Raji (cell line): ENCODE data around the gene P4HA1.

Experiments used
- POLR2A ChIP-seq: IDR thresholded peaks from 2 replicates; pipeline ENCODE4 v1.6.1; 2011; ENCODE audit warnings: low read depth, low read length, control low read depth; ENCODE audit not compliant: insufficient read depth

P4HA1 gene

GRCh38 chr10:73099141-73099540 is 2.5 kb upstream of the P4HA1 start:
- TF ChIP-seq POLR2A, result no peak

GRCh38 chr10:73097305-73097670 is 622 bp upstream of the P4HA1 start:
- TF ChIP-seq POLR2A, result no peak

GRCh38 chr10:73096041-73096448 is 621 bp downstream of the P4HA1 start:
- no peak for TF ChIP-seq POLR2A

DNA sequence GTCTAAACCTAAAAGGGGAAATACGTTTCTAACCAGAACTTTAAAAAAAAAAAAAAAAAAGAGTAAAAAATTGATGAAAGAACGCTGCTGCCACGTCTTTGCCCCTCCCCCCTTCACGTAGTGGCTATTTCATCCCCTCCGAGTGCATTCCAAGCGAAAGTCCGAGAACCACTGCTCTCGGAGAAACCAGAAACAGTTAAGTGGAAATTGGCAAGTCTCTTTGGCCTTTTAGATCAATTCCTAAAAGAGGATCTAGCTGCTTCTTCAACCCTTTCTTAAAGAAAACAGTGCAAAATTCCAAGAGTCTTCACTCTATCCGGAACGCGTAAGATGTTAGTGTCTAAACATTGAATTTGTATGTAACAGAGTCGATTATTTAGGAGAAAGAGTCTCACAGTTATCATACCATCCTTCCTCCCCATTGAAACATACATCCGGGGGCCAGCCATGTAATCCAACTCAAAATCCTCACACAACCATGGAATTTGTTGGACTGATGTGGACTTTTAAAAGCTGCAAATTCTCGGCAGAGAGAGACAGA is 1.1 kb downstream of the P4HA1 start:
- no peak for TF ChIP-seq POLR2A

GRCh38 chr10:73094986-73095480 is 1.6 kb downstream of the P4HA1 start:
- no peak for TF ChIP-seq POLR2A

DNA sequence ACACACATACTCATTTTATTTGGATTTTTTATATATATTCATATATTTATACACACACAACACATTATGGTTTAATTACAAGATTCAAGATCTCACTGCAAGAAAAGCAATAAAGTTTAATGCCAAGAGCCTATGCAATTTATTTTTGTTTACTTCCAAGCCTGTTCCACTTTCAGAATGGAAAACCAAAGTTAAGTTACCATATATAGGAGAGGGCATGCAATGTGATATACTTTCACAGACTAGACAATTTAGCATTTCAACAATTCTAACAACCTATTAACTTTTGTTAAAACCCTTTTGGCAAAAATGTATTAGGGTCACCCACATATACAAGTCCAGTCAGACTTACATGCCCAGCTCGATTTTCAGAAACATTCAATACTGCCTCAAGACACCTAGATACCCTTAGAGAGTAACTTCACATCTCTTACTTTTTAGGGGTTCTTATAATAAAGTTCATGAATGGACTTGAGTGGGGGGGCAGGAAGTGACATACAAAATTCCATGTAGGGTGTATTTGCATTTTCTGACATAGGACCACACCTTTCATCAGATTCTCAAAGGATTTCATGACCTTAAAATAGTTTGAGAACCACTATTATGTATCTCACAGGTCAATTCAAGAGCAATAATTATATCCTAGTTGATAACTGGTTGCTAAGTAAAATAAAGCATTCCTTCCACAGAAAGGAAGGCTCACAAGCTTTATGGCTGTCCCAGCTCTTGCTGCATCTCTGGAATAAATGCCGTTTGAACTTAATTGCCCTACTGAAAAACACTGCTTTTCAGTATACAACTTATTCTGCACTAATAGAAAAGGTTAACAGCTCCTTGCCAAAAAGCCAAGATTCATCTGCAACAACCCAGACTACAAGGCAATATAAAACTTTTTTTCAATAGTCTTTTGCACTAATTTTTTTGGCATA is 2.5 kb downstream of the P4HA1 start:
- no peak for TF ChIP-seq POLR2A

- TF ChIP-seq POLR2A, result no peak
Observed at GRCh38 chr10:73092830-73093229, 3.8 kb downstream of the P4HA1 start.

DNA sequence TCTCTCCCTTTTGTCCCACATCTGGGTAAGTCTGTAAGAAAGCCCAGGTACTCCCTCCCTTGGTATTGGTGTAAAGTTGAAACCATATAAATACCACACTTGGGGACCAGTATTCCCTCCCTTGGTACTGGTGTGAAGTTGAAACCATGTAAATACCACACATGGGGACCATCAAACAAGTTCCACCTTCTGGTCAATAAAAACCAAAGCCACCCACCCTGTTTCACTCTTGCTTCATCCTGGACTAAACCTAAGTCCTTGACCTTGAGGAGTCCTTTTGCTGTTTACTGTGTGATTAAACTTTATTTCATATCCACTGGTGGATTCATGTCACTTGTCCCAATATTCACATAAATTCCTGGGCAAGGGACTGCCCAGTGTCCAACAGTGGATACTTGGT is 8.4 kb downstream of the P4HA1 start:
- no peak for TF ChIP-seq POLR2A

GRCh38 chr10:73086816-73087215 is 9.8 kb downstream of the P4HA1 start:
- no peak for TF ChIP-seq POLR2A

GRCh38 chr10:73084209-73084608 is 12.5 kb downstream of the P4HA1 start:
- no peak for TF ChIP-seq POLR2A

GRCh38 chr10:73083221-73083620 is 13.4 kb downstream of the P4HA1 start:
- no peak for TF ChIP-seq POLR2A

DNA sequence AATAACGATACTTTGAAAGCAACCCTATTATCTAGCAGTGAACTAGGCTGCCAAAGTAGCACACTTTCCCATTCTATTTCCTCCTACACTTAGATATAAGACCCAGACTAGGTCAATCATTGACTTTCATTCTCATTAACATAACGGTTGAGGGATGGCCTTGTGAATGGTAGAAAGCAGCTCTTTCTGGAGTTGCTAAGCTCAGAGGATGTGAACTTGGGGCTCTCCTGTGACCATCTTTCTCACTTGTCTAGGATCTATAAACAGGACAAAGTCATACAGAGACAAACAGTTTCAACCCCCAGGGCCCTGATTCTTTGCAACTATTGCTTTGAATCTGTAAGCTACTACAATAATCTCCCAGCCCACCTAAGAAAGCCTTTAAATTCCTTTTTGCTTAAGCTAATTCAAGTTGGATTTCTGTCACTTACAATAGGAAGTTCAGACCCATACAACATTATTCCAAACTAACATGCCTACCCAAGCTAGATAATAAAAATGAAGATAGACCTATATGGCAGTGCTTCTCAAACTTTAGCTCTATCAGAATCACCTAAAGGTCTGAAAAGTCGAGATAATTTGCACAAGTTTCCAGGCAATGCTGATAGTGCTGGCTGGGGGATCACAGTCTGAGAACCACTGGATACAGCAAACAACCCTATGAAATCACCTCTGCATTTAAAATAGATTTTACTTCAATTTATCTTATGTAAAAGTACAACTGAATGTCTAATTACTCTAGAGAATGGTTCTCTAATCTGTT is 16.7 kb downstream of the P4HA1 start:
- TF ChIP-seq POLR2A, result no peak

DNA sequence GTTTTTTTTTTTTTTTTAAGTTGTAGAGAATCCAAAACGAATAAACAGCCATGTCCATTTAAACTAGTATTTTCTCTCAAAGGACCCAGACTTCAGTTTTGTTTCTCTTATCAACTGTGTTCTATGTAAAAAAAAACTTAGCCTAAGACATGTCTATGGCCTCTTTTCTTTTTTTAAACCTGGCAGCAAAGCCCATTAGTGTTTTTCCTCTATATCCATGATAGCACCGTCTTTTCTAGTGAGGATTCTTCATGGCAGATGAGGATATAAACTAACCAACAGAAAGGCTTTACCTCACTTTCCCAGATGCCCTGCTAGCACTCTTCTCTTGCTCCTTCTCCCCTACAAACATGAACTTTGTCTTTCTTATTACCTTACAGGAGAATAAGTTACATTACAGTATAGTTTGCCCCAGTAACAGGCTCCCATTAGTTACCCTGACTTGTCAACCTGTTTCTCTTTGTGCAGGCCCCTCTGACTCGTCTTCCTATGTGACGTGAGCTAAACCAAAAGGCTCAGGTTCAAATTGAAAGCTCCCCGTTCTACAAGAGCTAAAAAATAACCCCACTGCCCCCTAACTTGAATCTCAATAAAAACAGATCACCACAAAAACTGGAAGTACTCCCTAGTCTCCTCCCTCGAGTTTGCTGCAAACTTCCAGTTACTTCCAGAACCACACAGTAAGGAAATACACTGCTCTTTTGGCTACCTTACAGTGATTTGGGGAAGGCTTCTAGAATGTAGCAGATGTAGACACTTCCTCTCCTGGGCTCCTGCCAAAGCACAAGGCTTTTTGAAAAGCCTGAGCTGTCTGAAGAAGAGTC is 20.1 kb downstream of the P4HA1 start:
- TF ChIP-seq POLR2A, result no peak

DNA sequence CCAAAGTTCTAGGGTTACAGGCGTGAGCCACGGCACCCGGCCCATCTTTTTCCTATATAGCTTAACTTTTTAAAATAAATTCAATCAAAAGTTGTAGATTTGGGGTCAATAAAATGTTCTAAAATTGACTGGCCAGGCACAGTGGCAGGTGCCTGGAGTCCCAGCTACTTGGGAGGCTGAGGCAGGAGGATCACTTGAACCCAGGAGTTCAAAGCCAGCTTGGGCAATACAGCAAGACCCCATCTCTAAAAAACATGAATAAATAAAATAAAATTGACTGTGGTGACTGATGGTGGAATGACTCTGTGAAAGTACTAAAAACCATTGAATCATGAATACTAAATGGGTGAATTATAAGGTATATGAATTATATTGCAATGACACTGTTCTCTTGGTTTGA is 20.8 kb downstream of the P4HA1 start:
- TF ChIP-seq POLR2A, result no peak

GRCh38 chr10:73073627-73074026 is 23.0 kb downstream of the P4HA1 start:
- TF ChIP-seq POLR2A, result no peak

DNA sequence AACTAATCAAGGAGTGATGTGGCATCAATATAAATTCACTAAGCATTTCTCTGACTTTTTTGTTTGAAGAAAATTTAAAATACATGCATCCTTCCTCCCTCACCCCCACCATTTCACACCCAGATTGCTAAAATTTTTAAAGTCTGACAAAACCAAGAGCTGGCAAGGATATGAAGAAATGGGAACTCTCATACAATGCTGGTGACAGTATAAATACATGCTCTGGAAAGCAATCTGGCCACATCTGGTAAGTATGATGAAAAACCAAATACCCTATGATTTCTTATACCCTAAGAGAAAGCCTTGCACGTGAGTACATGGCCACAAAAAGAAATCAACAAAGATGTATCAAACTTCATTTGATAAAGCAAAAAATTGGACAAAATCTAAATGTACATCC is 31.2 kb downstream of the P4HA1 start:
- TF ChIP-seq POLR2A, result no peak

DNA sequence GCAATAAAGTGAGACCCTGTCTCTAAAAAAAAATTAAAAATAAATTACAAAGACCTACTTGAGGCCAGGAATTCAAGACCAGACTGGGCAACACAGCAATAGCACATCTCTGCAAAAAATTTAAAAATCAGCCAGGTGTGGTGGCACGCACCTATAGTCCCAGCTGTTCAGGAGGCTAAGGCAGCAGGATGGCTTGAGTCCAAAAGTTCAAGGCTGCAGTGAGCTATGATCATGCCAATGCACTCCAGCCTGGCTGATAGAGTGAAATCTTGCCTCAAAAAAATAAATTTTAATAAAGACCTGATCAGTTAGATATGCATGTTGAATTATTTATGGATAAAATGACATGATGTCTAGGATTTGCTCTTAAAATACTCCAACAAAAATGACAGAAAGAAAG is 34.9 kb downstream of the P4HA1 start:
- TF ChIP-seq POLR2A, result no peak
